ENCODE results near the gene TMC5. TPM values are rescaled to one million over a fixed set of nuclear protein-coding genes. Genes with fewer than 3 reads are reported as not detected.

The TMC5 gene
- total RNA-seq, 1 experiment from 2014 or later = 1.2 TPM

DNA sequence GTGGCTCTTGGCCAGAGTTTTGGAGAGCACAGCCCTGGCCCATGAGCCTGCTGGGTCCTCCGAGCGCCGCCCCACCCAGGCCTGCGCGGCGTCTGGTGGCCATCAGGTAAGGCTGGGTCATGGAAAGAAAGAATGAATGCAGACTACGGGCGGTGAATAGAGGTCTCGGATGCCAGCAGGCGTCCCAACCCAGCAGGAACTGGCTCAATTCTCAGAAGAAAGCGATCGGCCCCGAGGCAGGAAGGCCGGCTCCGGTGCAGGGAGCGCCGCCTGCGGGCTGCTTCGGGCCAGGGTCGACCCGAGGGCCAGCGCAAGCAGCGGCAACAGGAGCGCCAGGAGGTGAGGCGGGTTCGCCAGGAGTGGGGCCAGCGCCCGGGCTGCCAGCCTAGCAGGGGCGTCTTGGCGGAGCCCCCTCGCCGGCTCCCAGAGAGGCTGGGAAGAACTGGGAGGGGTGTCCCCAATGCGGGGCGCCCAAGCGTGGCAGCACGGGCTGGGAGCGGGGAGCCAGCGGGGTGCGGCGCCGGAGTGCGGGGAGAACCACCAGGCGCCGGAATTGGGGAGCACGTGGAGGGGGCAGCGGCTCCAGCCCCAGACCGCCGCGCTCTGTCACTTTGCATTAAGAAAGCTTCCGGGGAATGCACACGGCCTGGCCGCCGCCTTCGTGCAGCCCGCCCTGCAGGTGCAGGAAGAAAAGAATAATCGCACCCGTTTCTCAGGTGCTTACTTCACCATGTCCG is 7.1 kb upstream of the TMC5 start:
- H2AFZ ChIP-seq (ENCODE audit: low read length) = no peak overlapping the region
- H3K23ac ChIP-seq (ENCODE audit: insufficient read length, low read depth, low read length) = no peak overlapping the region
- peaks cover 23 to 27% of the 10 kb centered on the region in 2 experiments for H3K4me1 Mint-ChIP-seq
- peak overlapping the region; percentile 33 for H3K18ac ChIP-seq (ENCODE audit: insufficient read length, low read depth, low read length)
- no peak overlapping the region for H3K4ac ChIP-seq (ENCODE audit: low read depth, low read length)
- H4K91ac ChIP-seq (ENCODE audit: insufficient read length, low read depth, low read length) = no peak overlapping the region
- H2BK12ac ChIP-seq (ENCODE audit: insufficient read length, low read depth, low read length) = no peak overlapping the region
- no peak overlapping the region for H2BK20ac ChIP-seq (ENCODE audit: low read depth, low read length, poor library complexity, severe bottlenecking)
- no peak overlapping the region for H4K5ac ChIP-seq (ENCODE audit: insufficient read length, low read depth, low read length)
- H3K36me3 Mint-ChIP-seq (ENCODE audit: insufficient read depth in 1 of 3, low read depth in 3 of 3) = peaks cover 0 to 22% (median 2%) of the 10 kb centered on the region in 3 experiments; a peak in 5 of 7 replicates
- no peak overlapping the region for H2BK5ac ChIP-seq (ENCODE audit: insufficient read length, low read length)
- H3K9ac ChIP-seq (ENCODE audit: extremely low read depth, insufficient read length, low read length) = peak overlapping the region; percentile 15
- peak; percentile 60 for TF ChIP-seq CTCF (conservative IDR thresholded peaks at IDR 0.05)
- H3K27ac Mint-ChIP-seq = peak overlapping the region in 2 of 3 experiments; percentile 42 to 81; a peak in 3 of 7 replicates
- H3K56ac ChIP-seq (ENCODE audit: insufficient read length, low read depth, low read length) = no peak overlapping the region
- H2BK120ac ChIP-seq (ENCODE audit: low read depth, low read length, poor library complexity, severe bottlenecking) = no peak overlapping the region
- H2BK15ac ChIP-seq (ENCODE audit: low read depth, low read length) = no peak overlapping the region; the same call in 1 of the 2 replicates
- H4K20me1 ChIP-seq (ENCODE audit: control insufficient read depth, insufficient read depth, insufficient read length) = no peaks in the 10 kb centered on the region
- H3K4me3 Mint-ChIP-seq = peak overlapping the region; percentile 66 to 89
- H2AK5ac ChIP-seq (ENCODE audit: insufficient read length, low read length) = no peak overlapping the region
- peaks cover 8% of the 10 kb centered on the region for H3K23me2 ChIP-seq (ENCODE audit: insufficient read length, low read depth, low read length, poor library complexity, severe bottlenecking)
- peaks cover 3% of the 10 kb centered on the region; the same call in 1 of the 2 replicates for H3K27me3 ChIP-seq (ENCODE audit: insufficient read depth, low read length)
- H3K9me3 Mint-ChIP-seq = peaks cover 16 to 25% of the 10 kb centered on the region in 2 experiments
- H3K4me2 ChIP-seq (ENCODE audit: insufficient read depth, insufficient read length, low read length) = peak overlapping the region; percentile 32
- H3K14ac ChIP-seq (ENCODE audit: insufficient read depth, low read length) = peak overlapping the region; percentile 83; the same call in 1 of the 2 replicates
- no peaks in the 10 kb centered on the region for H3K4me1 ChIP-seq (ENCODE audit: insufficient read depth, low read length)
- no peaks in the 10 kb centered on the region for H3K9me3 ChIP-seq (ENCODE audit: control insufficient read depth, low read depth, low read length)
- no peaks in the 10 kb centered on the region for H3K79me1 ChIP-seq (ENCODE audit: insufficient read depth, low read depth, low read length, poor library complexity, severe bottlenecking)
- no peaks in the 10 kb centered on the region for H3K79me2 ChIP-seq (ENCODE audit: insufficient read depth, low read length)
- no CpG with 5 or more reads among the region's 58 CpGs for WGBS (ENCODE audit: extremely low coverage, insufficient read length, low lambda C conversion rate)
- H3K27ac ChIP-seq (ENCODE audit: insufficient read length, low read depth, low read length) = no peak overlapping the region
- no peak overlapping the region for H4K8ac ChIP-seq (replicated peaks; ENCODE audit: insufficient read length, low read depth, low read length)
- H3T11ph ChIP-seq (ENCODE audit: low read length) = no peak overlapping the region
- DNase-seq = peak; percentile 80
- peaks cover 15% of the 10 kb centered on the region for H3K27me3 Mint-ChIP-seq (ENCODE audit: low read depth)
